Testis (tissue), 2 donors: ENCODE data around the gene MCRS1.

Source experiments
- CTCF ChIP-seq, 3 experiments: fragments of 450-650 bp in 2 of 3; fragments of 200-600 bp in 1 of 3; sonication (generic) in 1 of 3; IDR thresholded peaks; one replicate each; pipeline ENCODE4 v1.5.1; 2016 to 2019; ENCODE audit warnings: antibody characterized with exemption in 3 of 3, mild to moderate bottlenecking in 2 of 3, moderate library complexity in 1 of 3
- POLR2A ChIP-seq: fragments of 450-650 bp; IDR thresholded peaks from one replicate; pipeline ENCODE4 v1.6.1; 2017; ENCODE audit warnings: antibody characterized with exemption, mild to moderate bottlenecking, moderate library complexity

GRCh38 chr12:49615725-49616124, 47.8 kb upstream of the MCRS1 start:
- TF ChIP-seq CTCF (IDR thresholded peaks at IDR 0.05) (no peak), POLR2A (no peak)
